ENCODE data around the gene PRDM16.

- TF ChIP-seq EZH2phosphoT487 (IDR thresholded peaks at IDR 0.05; ENCODE audit: low read length) (no peak), CTCF (IDR thresholded peaks at IDR 0.05; ENCODE audit: low read length) (no peak), EZH2 (optimal IDR thresholded peaks at IDR 0.05; ENCODE audit: low read depth, low read length) (no peak)
Observed at GRCh38 chr1:3141129-3141528, 72.1 kb downstream of the PRDM16 start.
